IMR-90 (cell line): ENCODE data around the gene SLC4A5.

Experiments used
- CEBPB ChIP-seq: IDR thresholded peaks from 2 replicates; pipeline ENCODE4 v1.6.1; 2012; ENCODE audit warnings: low read depth, low read length, improper control_type of control experiment
- MAFK ChIP-seq: IDR thresholded peaks from 2 replicates; pipeline ENCODE4 v1.6.1; 2012; ENCODE audit warnings: low read depth, low read length, improper control_type of control experiment
- MAZ ChIP-seq: IDR thresholded peaks from 2 replicates; pipeline ENCODE4 v1.6.1; 2012; ENCODE audit warnings: low read depth, mild to moderate bottlenecking, low read length, improper control_type of control experiment, moderate library complexity, borderline replicate concordance
- MXI1 ChIP-seq: IDR thresholded peaks from 2 replicates; pipeline ENCODE4 v1.6.1; 2012; ENCODE audit warnings: low read depth, mild to moderate bottlenecking, low read length, moderate library complexity, borderline replicate concordance
- POLR2A ChIP-seq: IDR thresholded peaks from 2 replicates; pipeline ENCODE4 v1.6.1; 2012; ENCODE audit warnings: mild to moderate bottlenecking, low read depth, low read length
- RAD21 ChIP-seq: IDR thresholded peaks from 2 replicates; pipeline ENCODE4 v1.6.1; 2012; ENCODE audit warnings: low read length, improper control_type of control experiment
- RCOR1 ChIP-seq: IDR thresholded peaks from 2 replicates; pipeline ENCODE4 v1.6.1; 2012; ENCODE audit warnings: mild to moderate bottlenecking, low read length, improper control_type of control experiment; ENCODE audit not compliant: insufficient replicate concordance
- RFX5 ChIP-seq: IDR thresholded peaks from 2 replicates; pipeline ENCODE4 v1.8.0; 2012; ENCODE audit warnings: low read depth, mild to moderate bottlenecking, low read length, moderate library complexity
- TF ChIP-seq, protein P1 (sequence below): conservative IDR thresholded peaks from 2 replicates; pipeline ENCODE4 v1.5.1; 2012; ENCODE audit warnings: mild to moderate bottlenecking, low read depth, low read length, improper control_type of control experiment
- TF ChIP-seq, protein P2 (sequence below): fragments of 150-350 bp; IDR thresholded peaks from 2 replicates; pipeline ENCODE4 v1.6.1; 2016; ENCODE audit warnings: low read depth, mild to moderate bottlenecking, low read length, moderate library complexity, borderline replicate concordance
- TF ChIP-seq, protein P3 (sequence below): fragments of 150-350 bp; IDR thresholded peaks from 2 replicates; pipeline ENCODE4 v1.6.1; 2017; ENCODE audit warnings: mild to moderate bottlenecking, antibody characterized with exemption, low read length, low read depth

DNA sequence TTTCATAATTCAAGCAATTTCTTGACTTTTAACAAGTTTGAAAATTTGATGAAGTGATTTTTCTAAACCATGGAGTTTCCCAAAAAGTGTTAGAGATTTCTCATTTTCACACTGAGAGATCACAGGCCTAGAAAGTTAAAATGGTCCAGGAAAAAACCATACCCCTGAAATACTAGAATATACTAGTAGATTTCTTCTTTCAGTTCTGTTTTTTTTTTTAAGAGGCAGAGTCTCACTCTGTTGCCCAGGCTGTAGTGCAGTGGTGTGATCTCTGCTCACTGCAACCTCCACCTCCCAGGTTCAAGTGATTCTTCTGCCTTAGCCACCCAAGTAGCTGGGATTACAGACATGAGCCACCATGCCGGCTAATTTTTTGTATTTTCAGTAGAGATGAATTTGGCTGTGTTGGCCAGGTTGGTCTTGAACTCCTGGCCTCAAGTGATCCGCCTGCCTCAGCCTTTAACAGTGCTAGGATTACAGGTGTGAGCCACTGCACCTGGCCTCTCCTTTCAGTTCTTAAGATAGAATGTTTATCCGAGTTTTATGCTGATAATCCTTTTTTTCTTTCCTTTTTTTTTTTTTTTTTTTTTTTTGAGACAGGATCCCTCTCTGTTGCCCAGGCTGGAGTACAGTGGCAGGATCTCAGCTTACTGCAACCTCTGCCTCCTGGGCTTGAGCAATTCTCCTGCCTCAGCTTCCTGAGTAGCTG, 130.4 kb downstream of the SLC4A5 start:
- no peak for TF ChIP-seq RCOR1
- TF ChIP-seq, protein P1, sequence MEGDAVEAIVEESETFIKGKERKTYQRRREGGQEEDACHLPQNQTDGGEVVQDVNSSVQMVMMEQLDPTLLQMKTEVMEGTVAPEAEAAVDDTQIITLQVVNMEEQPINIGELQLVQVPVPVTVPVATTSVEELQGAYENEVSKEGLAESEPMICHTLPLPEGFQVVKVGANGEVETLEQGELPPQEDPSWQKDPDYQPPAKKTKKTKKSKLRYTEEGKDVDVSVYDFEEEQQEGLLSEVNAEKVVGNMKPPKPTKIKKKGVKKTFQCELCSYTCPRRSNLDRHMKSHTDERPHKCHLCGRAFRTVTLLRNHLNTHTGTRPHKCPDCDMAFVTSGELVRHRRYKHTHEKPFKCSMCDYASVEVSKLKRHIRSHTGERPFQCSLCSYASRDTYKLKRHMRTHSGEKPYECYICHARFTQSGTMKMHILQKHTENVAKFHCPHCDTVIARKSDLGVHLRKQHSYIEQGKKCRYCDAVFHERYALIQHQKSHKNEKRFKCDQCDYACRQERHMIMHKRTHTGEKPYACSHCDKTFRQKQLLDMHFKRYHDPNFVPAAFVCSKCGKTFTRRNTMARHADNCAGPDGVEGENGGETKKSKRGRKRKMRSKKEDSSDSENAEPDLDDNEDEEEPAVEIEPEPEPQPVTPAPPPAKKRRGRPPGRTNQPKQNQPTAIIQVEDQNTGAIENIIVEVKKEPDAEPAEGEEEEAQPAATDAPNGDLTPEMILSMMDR = no peak
- TF ChIP-seq POLR2A = no peak
- TF ChIP-seq MAZ = no peak
- TF ChIP-seq MXI1 = no peak
- no peak for TF ChIP-seq MAFK
- TF ChIP-seq CEBPB = no peak
- TF ChIP-seq RFX5 = no peak
- TF ChIP-seq, protein P2, sequence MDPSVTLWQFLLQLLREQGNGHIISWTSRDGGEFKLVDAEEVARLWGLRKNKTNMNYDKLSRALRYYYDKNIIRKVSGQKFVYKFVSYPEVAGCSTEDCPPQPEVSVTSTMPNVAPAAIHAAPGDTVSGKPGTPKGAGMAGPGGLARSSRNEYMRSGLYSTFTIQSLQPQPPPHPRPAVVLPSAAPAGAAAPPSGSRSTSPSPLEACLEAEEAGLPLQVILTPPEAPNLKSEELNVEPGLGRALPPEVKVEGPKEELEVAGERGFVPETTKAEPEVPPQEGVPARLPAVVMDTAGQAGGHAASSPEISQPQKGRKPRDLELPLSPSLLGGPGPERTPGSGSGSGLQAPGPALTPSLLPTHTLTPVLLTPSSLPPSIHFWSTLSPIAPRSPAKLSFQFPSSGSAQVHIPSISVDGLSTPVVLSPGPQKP = no peak
- TF ChIP-seq RAD21 = no peak
- TF ChIP-seq, protein P3, sequence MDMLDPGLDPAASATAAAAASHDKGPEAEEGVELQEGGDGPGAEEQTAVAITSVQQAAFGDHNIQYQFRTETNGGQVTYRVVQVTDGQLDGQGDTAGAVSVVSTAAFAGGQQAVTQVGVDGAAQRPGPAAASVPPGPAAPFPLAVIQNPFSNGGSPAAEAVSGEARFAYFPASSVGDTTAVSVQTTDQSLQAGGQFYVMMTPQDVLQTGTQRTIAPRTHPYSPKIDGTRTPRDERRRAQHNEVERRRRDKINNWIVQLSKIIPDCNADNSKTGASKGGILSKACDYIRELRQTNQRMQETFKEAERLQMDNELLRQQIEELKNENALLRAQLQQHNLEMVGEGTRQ = no peak
